GM12878 (cell line): ENCODE measurements around the gene MEIS1. TPM values are rescaled to one million over a fixed set of nuclear protein-coding genes. Genes with fewer than 3 reads are reported as not detected.

Source experiments
- ATAC-seq: fragments of 200-7000 bp; cut with Tn5 transposase; 3 replicates; pipeline ENCODE4 v1.9.1; 2020; ENCODE audit warnings: mild to moderate bottlenecking, moderate library complexity
- BruUV-seq: library from RNA; stranded (reverse); fragments of 400-500 nt; replicated peaks from 2 replicates; lab custom pipeline; 2021; lab: Mats Ljungman, UMichigan
- CTCF ChIA-PET: fragments of 300-600 bp; sonication (Branson Sonifier 250); formaldehyde crosslinking; extraction: SDS; loops from one replicate; lab custom pipeline; 2021; ENCODE audit warnings: inconsistent platforms; lab: Yijun Ruan, JAX
- POLR2A ChIA-PET: fragments of 350-600 bp; formaldehyde crosslinking; extraction: SDS; loops from one replicate; lab custom pipeline; 2021; ENCODE audit warnings: inconsistent platforms; lab: Charles Lee
- RAD21 ChIA-PET: fragments of 300-600 bp; sonication (Branson Sonifier 250); formaldehyde crosslinking; loops from one replicate; lab custom pipeline; 2023; ENCODE audit warnings: antibody characterized with exemption; ENCODE audit not compliant: unreplicated experiment; lab: Charles Lee
- SMC1A ChIA-PET: fragments of 300-600 bp; sonication (Branson Sonifier 250); formaldehyde crosslinking; loops from one replicate; lab custom pipeline; 2023; ENCODE audit not compliant: unreplicated experiment, uncharacterized antibody; lab: Charles Lee
- DNase-seq: peaks from one replicate; pipeline ENCODE4 v3.0.0-alpha.2; 2011; ENCODE audit warnings: low read depth, low spot score
- FAIRE-seq: peaks from 3 replicates; lab custom pipeline; 2011; peaks lifted over from hg19 to GRCh38; lab: Jason Lieb, UNC
- H2AFZ ChIP-seq: 2 replicates; pipeline ENCODE4 v1.6.0; 2011; ENCODE audit warnings: low read depth, low read length, control low read depth; ENCODE audit not compliant: control insufficient read depth
- H3K27ac ChIP-seq: 2 replicates; pipeline ENCODE4 v1.5.1; 2011; ENCODE audit warnings: control low read depth; ENCODE audit not compliant: control insufficient read depth, insufficient read depth
- H3K27me3 ChIP-seq, 2 experiments: replicated peaks in 1 of 2; 2 replicates each; pipeline versions ENCODE4 v1.6.0 to v1.6.1; 2011; ENCODE audit warnings: low read length in 1 of 2; ENCODE audit not compliant: control insufficient read depth in 2 of 2, insufficient read depth in 2 of 2
- H3K36me3 ChIP-seq, 2 experiments: 2 replicates each; pipeline ENCODE4 v1.5.1; 2011; ENCODE audit warnings: low read length in 1 of 2; ENCODE audit not compliant: control insufficient read depth in 2 of 2, insufficient read depth in 2 of 2
- H3K4me1 ChIP-seq: 2 replicates; pipeline ENCODE4 v1.6.1; 2011; ENCODE audit warnings: mild to moderate bottlenecking, low read length, moderate library complexity, mixed read lengths; ENCODE audit not compliant: control insufficient read depth, insufficient read depth
- H3K4me2 ChIP-seq: 2 replicates; pipeline ENCODE4 v1.6.0; 2011; ENCODE audit warnings: control low read depth; ENCODE audit not compliant: control insufficient read depth, insufficient read depth
- H3K4me3 ChIP-seq: fragments of 200-600 bp; sonication (generic); 2 replicates; pipeline ENCODE4 v1.5.1; 2016
- H3K79me2 ChIP-seq: 2 replicates; pipeline ENCODE4 v1.6.0; 2011; ENCODE audit warnings: low read length; ENCODE audit not compliant: control insufficient read depth, insufficient read depth
- H3K9ac ChIP-seq: 2 replicates; pipeline ENCODE4 v1.8.0; 2011; ENCODE audit warnings: low read length, control low read depth, mixed read lengths; ENCODE audit not compliant: control insufficient read depth, insufficient read depth
- H3K9me3 ChIP-seq: replicated peaks from 3 replicates; pipeline ENCODE4 v1.5.1; 2011; ENCODE audit warnings: mild to moderate bottlenecking, low read length; ENCODE audit not compliant: control insufficient read depth, insufficient read depth
- H4K20me1 ChIP-seq: 2 replicates; pipeline ENCODE4 v1.6.0; 2011; ENCODE audit not compliant: control insufficient read depth, insufficient read depth
- CHD1 ChIP-seq: IDR thresholded peaks from 2 replicates; pipeline ENCODE4 v1.6.1; 2012; ENCODE audit warnings: low read depth, low read length, improper control_type of control experiment
- HDGF ChIP-seq: fragments of 450-650 bp; IDR thresholded peaks from 2 replicates; pipeline ENCODE4 v1.6.1; 2016; ENCODE audit warnings: antibody characterized with exemption
- KDM1A ChIP-seq: fragments of 200-600 bp; sonication (generic); IDR thresholded peaks from 2 replicates; pipeline ENCODE4 v1.6.1; 2016; ENCODE audit warnings: borderline replicate concordance
- MYC ChIP-seq: IDR thresholded peaks from 2 replicates; pipeline ENCODE4 v1.6.1; 2011; ENCODE audit warnings: mild to moderate bottlenecking, low read length, moderate library complexity, inconsistent platforms; ENCODE audit not compliant: insufficient read depth, insufficient replicate concordance, insufficient read length, severe bottlenecking
- NFYB ChIP-seq: IDR thresholded peaks from 2 replicates; pipeline ENCODE4 v1.6.1; 2011; ENCODE audit warnings: low read depth, mild to moderate bottlenecking, low read length, improper control_type of control experiment, moderate library complexity; ENCODE audit not compliant: insufficient read depth
- SUZ12 ChIP-seq: fragments of 200-600 bp; sonication (generic); IDR thresholded peaks from one replicate; pipeline ENCODE4 v1.6.1; 2018; ENCODE audit warnings: antibody characterized with exemption, mild to moderate bottlenecking; ENCODE audit not compliant: unreplicated experiment
- WGBS: methylation state at CpG from one replicate; pipeline ENCODE4 v1.1.6; 2016; ENCODE audit warnings: low lambda C conversion rate; ENCODE audit not compliant: insufficient replicate concordance, insufficient coverage; ENCODE audit errors: missing lambda C conversion rate; 5-methylcytosine and 5-hydroxymethylcytosine counted together
- in situ Hi-C: fragments of 300-500 bp; cut with MboI; formaldehyde crosslinking; loops from 9 replicates; pipeline ENCODE4 v1.14.3; 2018; ENCODE audit warnings: mixed read lengths
- intact Hi-C: fragments of 100-400 bp; cut with micrococcal nuclease; formaldehyde crosslinking; loops from one replicate; pipeline ENCODE4 v1.14.2; 2022; ENCODE audit not compliant: unreplicated experiment
- polyA plus RNA-seq, 11 experiments: library from polyadenylated mRNA; depleted of rRNA in 4 of 11; unstranded in 6 of 11; stranded (reverse) in 5 of 11; fragments of >200 nt; fragmentation: Nextera tagmentation in 4 of 11; fragmentation: Illumina TruSeq in 1 of 11; extraction: Ambion mirVana in 4 of 11; extraction: Trizol in 1 of 11; gene quantifications; 1 replicate in 1 of 11; 2 replicates in 10 of 11; pipeline versions ENCODE4 v1.2.1 to v1.2.3, GENCODE V29; 2011 to 2016; ENCODE audit warnings: inconsistent platforms in 2 of 11, missing spikeins in 2 of 11, low read depth in 1 of 11
- total RNA-seq, 4 experiments: library from RNA; depleted of rRNA in 3 of 4; stranded (reverse); fragments of >200 nt in 3 of 4; fragmentation: Illumina TruSeq in 1 of 4; extraction: Trizol in 1 of 4; gene quantifications; 2 replicates each; pipeline versions ENCODE4 v1.2.1 to v1.2.3, GENCODE V29; 2013 to 2021
- TF ChIP-seq, protein P1 (sequence below): IDR thresholded peaks from 2 replicates; pipeline ENCODE4 v1.6.1; 2011; ENCODE audit warnings: borderline replicate concordance, low read depth, mild to moderate bottlenecking, moderate library complexity, low read length; ENCODE audit not compliant: insufficient read depth, poor library complexity, severe bottlenecking
- TF ChIP-seq, protein P2 (sequence below): fragments of 450-650 bp; IDR thresholded peaks from 2 replicates; pipeline ENCODE4 v1.6.1; 2018; ENCODE audit warnings: mild to moderate bottlenecking, low read depth, moderate library complexity; ENCODE audit not compliant: partially characterized antibody
- TF ChIP-seq, protein P3 (sequence below): fragments of 450-650 bp; IDR thresholded peaks from 2 replicates; pipeline ENCODE4 v1.6.1; 2014; ENCODE audit warnings: mild to moderate bottlenecking
- TF ChIP-seq, protein P4 (sequence below): IDR thresholded peaks from 2 replicates; pipeline ENCODE4 v1.6.1; 2012; ENCODE audit warnings: low read length, inconsistent platforms

Gene MEIS1
- total and polyA plus RNA-seq, 10 of the 15 experiments (the other 5 are each of a cell fraction or from before 2014, with no cell fraction given): 0.04 to 0.31 (median 0.14) TPM; not detected in 6

DNA sequence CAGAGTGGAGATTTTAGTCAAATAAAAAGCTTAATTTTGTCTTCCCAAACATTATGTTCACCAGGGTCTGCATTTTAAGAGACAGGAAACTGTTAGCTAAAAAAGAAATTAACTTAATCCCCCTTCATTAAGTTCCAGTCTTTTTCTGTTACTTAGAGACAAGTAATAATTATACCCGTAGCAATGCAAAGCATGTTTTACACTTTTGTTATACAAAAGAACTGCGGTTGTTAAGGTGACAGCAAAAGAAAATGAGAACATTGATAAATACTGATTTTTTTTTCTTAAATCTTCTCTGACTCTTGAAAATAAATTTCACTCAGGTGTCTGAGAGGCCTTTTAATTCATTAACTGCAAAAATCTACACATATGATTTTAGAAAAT lies 101.4 kb downstream of the MEIS1 start:
- Histone ChIP-seq H2AFZ (no peak overlapping the region), H3K9ac (no peak overlapping the region), H3K79me2 (no peaks in the 10 kb centered on the region), H4K20me1 (no peaks in the 10 kb centered on the region), H3K9me3 (no peaks in the 10 kb centered on the region), H3K4me3 (no peak overlapping the region), H3K36me3 (no peaks in the 10 kb centered on the region), H3K4me2 (no peak overlapping the region), H3K27me3 (no peaks in the 10 kb centered on the region), H3K4me1 (no peaks in the 10 kb centered on the region), H3K27ac (no peak overlapping the region)
- FAIRE-seq (no peak), ATAC-seq (no peak), DNase-seq (no peak)
- in situ Hi-C loops: no loop called here
- POLR2A ChIA-PET: no interaction called here
- RAD21 ChIA-PET: no interaction called here
- CTCF ChIA-PET: no interaction called here
- 0% methylated on average over 2 of the region's 2 CpGs for WGBS
- SMC1A ChIA-PET: interaction anchor here (0.7 kb wide), 1 partner anchor 322 kb away, joined by 3 read pairs; no protein-coding TSS in a partner anchor
- intact Hi-C loops: no loop called here
- no TSS peak for BruUV-seq
- TF ChIP-seq, protein P1, sequence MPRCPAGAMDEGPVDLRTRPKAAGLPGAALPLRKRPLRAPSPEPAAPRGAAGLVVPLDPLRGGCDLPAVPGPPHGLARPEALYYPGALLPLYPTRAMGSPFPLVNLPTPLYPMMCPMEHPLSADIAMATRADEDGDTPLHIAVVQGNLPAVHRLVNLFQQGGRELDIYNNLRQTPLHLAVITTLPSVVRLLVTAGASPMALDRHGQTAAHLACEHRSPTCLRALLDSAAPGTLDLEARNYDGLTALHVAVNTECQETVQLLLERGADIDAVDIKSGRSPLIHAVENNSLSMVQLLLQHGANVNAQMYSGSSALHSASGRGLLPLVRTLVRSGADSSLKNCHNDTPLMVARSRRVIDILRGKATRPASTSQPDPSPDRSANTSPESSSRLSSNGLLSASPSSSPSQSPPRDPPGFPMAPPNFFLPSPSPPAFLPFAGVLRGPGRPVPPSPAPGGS: no peak
- no peak for TF ChIP-seq HDGF

DNA sequence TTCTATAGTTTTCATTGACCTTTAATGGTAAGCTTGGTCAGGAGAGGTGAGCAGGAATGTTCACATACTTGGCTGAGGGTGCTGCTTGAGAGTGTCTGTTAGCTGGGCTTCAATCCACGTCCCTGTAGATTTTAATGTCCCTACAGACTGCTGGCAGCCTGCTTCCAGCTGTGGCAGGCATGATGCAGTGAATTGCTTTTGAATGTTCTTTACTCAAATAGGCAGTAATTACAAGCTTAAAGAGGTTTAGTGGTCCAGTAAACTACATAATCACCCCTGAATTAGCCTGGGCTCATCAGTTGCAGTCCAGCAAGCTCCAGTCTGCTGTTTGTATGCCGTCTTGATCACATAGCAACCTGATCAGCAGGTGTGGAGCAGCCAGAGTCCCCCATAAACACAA lies 102.1 kb downstream of the MEIS1 start:
- no peaks in the 10 kb centered on the region for H3K27me3 ChIP-seq
- SMC1A ChIA-PET: interaction anchor here (0.7 kb wide), 1 partner anchor 321 kb away, joined by 3 read pairs; no protein-coding TSS in a partner anchor
- H3K9ac ChIP-seq: no peak overlapping the region
- CTCF ChIA-PET: no interaction called here
- DNase-seq (no peak), FAIRE-seq (no peak), ATAC-seq (no peak)
- no peaks in the 10 kb centered on the region for H3K79me2 ChIP-seq
- POLR2A ChIA-PET: no interaction called here
- no peak overlapping the region for H2AFZ ChIP-seq
- RAD21 ChIA-PET: no interaction called here
- no peaks in the 10 kb centered on the region for H3K36me3 ChIP-seq
- H3K4me2 ChIP-seq: no peak overlapping the region
- in situ Hi-C loops: no loop called here
- intact Hi-C loops: no loop called here
- no peak overlapping the region for H3K4me3 ChIP-seq
- WGBS: 0% methylated on average over 2 of the region's 2 CpGs
- no peaks in the 10 kb centered on the region for H4K20me1 ChIP-seq
- no peaks in the 10 kb centered on the region for H3K4me1 ChIP-seq
- no peaks in the 10 kb centered on the region for H3K9me3 ChIP-seq
- BruUV-seq: no TSS peak
- H3K27ac ChIP-seq: no peak overlapping the region
- TF ChIP-seq, protein P2, sequence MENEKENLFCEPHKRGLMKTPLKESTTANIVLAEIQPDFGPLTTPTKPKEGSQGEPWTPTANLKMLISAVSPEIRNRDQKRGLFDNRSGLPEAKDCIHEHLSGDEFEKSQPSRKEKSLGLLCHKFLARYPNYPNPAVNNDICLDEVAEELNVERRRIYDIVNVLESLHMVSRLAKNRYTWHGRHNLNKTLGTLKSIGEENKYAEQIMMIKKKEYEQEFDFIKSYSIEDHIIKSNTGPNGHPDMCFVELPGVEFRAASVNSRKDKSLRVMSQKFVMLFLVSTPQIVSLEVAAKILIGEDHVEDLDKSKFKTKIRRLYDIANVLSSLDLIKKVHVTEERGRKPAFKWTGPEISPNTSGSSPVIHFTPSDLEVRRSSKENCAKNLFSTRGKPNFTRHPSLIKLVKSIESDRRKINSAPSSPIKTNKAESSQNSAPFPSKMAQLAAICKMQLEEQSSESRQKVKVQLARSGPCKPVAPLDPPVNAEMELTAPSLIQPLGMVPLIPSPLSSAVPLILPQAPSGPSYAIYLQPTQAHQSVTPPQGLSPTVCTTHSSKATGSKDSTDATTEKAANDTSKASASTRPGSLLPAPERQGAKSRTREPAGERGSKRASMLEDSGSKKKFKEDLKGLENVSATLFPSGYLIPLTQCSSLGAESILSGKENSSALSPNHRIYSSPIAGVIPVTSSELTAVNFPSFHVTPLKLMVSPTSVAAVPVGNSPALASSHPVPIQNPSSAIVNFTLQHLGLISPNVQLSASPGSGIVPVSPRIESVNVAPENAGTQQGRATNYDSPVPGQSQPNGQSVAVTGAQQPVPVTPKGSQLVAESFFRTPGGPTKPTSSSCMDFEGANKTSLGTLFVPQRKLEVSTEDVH: no peak
- no peak for TF ChIP-seq CHD1
- TF ChIP-seq, protein P3, sequence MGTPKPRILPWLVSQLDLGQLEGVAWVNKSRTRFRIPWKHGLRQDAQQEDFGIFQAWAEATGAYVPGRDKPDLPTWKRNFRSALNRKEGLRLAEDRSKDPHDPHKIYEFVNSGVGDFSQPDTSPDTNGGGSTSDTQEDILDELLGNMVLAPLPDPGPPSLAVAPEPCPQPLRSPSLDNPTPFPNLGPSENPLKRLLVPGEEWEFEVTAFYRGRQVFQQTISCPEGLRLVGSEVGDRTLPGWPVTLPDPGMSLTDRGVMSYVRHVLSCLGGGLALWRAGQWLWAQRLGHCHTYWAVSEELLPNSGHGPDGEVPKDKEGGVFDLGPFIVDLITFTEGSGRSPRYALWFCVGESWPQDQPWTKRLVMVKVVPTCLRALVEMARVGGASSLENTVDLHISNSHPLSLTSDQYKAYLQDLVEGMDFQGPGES: no peak
- TF ChIP-seq, protein P4, sequence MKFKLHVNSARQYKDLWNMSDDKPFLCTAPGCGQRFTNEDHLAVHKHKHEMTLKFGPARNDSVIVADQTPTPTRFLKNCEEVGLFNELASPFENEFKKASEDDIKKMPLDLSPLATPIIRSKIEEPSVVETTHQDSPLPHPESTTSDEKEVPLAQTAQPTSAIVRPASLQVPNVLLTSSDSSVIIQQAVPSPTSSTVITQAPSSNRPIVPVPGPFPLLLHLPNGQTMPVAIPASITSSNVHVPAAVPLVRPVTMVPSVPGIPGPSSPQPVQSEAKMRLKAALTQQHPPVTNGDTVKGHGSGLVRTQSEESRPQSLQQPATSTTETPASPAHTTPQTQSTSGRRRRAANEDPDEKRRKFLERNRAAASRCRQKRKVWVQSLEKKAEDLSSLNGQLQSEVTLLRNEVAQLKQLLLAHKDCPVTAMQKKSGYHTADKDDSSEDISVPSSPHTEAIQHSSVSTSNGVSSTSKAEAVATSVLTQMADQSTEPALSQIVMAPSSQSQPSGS: no peak
- TF ChIP-seq SUZ12: no peak
- TF ChIP-seq KDM1A: no peak
- no peak for TF ChIP-seq MYC
- no peak for TF ChIP-seq NFYB
